Measurements from ENCODE around the gene SUMO3.

GRCh38 chr21:44837537-44837936 lies 19.7 kb upstream of the SUMO3 start:
- TF ChIP-seq CTCF (conservative IDR thresholded peaks at IDR 0.05 in 1 of 2, IDR thresholded peaks at IDR 0.05 in 1 of 2; ENCODE audit: low read depth in 1 of 2, low read length in 2 of 2) (no peak), EZH2 (IDR thresholded peaks at IDR 0.05; ENCODE audit: low read length, missing control alignments) (no peak)

Data from fibroblast of lung (primary cell).